ENCODE measurements around the gene CMTM8.
A peak's percentile ranks its signal among the peaks of the same experiment; 100 is the strongest.

The CMTM8 gene

DNA sequence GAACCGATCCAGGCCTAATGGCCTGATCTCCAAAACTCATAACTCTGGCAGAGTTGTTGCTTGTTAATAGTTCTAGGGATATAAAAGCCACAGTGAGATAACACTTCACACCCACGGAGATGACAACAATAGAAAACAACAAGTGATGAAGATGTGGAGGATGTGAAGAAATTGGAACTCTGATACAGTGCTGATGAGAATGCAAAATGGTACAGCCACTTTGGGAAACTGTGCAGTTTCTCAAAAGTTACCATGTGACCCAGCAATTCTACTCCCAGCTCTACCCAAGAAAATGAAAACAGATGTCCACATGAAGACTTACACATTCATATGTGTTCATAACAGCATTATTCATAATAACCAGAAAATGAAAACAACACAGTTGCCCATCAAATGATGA, 157.0 kb downstream of the CMTM8 start:
- peak; percentile 2 for DNase-seq (ENCODE audit: low spot score)
- TF ChIP-seq, protein P1, sequence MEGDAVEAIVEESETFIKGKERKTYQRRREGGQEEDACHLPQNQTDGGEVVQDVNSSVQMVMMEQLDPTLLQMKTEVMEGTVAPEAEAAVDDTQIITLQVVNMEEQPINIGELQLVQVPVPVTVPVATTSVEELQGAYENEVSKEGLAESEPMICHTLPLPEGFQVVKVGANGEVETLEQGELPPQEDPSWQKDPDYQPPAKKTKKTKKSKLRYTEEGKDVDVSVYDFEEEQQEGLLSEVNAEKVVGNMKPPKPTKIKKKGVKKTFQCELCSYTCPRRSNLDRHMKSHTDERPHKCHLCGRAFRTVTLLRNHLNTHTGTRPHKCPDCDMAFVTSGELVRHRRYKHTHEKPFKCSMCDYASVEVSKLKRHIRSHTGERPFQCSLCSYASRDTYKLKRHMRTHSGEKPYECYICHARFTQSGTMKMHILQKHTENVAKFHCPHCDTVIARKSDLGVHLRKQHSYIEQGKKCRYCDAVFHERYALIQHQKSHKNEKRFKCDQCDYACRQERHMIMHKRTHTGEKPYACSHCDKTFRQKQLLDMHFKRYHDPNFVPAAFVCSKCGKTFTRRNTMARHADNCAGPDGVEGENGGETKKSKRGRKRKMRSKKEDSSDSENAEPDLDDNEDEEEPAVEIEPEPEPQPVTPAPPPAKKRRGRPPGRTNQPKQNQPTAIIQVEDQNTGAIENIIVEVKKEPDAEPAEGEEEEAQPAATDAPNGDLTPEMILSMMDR (IDR thresholded peaks at IDR 0.05) = no peak
- no peak overlapping the region for H3K4me3 ChIP-seq
- no peak overlapping the region for H3K27ac ChIP-seq

DNA sequence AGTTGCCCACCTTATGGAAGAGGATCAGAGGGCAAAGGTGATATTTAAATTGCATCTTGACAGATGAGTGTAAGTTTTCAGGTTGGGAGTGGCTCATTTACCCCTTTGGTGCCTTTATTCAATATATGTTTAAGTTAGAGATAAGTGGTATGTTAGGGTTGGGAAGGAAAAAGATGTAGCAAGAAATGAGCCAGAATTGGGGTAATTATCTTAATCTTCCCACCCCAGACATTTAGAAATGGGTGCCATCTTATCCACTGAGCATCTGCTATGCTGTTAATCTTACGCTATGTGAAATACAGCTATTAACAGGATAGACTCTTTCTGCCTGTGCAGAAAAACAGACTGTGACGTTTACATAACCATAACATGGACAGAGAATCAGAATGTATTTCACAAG, 159.5 kb downstream of the CMTM8 start:
- H3K27ac ChIP-seq = no peak overlapping the region

DNA sequence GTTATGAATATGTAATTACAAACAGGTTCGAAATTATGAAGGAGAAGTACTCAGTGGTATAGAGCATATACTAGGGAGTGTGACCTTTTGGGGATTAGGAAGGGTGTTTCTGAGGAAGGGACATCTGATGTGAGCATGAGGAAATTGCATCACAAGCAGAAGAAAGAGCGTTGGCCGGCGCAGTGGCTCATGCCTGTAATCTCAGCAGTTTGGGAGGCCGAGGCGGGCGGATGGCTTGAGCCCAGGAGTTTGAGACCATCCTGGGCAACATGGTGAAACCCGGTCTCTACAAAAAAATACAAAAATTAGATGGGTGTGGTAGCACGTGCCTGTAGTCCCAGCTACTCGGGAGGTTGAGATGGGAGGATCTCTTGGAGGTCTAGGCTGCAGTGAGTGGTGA, 160.1 kb downstream of the CMTM8 start:
- Histone ChIP-seq H3K4me3 (no peak overlapping the region), H3K27ac (peak overlapping the region in 1 of 2 donors; percentile 34)
- DNase-seq (ENCODE audit: low spot score) = peak; percentile 63
- TF ChIP-seq, protein P1 (IDR thresholded peaks at IDR 0.05) = no peak

More for the DNA sequence above, 159.5 kb downstream of the CMTM8 start:
- no peak for DNase-seq (ENCODE audit: low spot score)
- H3K4me3 ChIP-seq = no peak overlapping the region
- TF ChIP-seq, protein P1 (IDR thresholded peaks at IDR 0.05) = no peak

DNA sequence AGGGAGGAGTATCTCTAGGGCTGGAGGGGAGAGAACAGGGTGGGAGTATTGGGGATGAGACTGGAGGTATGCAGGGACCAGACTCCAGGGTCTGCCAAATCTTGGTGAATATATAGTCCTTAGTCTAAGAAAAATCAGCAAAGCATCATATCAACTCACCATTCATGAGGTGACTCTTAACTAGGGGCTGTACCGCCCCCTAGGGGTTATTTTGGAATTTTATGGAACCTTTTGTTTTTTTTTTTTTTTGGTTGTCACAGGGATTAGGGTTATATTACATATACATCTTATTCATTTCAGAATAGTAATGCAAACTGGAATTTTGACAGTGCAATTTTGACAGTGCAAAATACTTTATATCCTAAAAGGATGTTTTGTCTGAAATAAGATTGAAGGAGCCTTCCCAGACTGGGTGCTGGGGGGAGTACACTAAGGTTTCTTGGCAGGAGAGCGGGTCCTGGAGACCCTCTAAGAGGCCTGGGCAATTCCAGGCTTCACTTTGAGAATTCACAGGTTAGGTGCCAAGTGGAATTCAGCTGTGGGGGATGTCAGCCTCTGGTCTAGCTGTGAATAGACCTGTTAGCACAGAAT, 160.6 kb downstream of the CMTM8 start:
- TF ChIP-seq, protein P1 (IDR thresholded peaks at IDR 0.05) = peak; percentile 31

DNA sequence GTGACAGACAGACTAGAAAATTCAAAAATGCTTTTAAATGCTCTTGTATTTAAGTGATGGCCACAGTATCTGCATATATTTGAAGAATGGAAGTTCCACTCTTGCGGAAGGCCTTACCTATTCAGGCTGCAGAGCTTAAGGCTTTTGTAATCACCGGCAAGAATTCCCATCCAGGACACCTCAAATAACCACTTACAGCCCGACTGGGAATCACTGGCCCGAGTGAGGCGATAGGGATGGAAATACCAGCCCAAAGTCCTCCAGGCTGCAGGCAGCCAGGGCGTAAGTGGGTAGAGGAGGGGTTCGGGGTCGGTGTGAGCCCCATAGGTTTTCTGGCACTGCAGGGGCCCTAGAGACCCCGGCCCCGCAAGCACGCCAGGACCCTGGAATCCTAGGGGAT, 162.6 kb downstream of the CMTM8 start:
- peak overlapping the region; percentile 69 for H3K4me3 ChIP-seq
- TF ChIP-seq, protein P1 (IDR thresholded peaks at IDR 0.05) = no peak
- H3K27ac ChIP-seq = peak overlapping the region; percentile 74 to 80
- no peak for DNase-seq (ENCODE audit: low spot score)

More for the DNA sequence above, 160.6 kb downstream of the CMTM8 start:
- Histone ChIP-seq H3K4me3 (no peak overlapping the region), H3K27ac (peak overlapping the region in 1 of 2 donors; percentile 34)
- DNase-seq (ENCODE audit: low spot score) = no peak

DNA sequence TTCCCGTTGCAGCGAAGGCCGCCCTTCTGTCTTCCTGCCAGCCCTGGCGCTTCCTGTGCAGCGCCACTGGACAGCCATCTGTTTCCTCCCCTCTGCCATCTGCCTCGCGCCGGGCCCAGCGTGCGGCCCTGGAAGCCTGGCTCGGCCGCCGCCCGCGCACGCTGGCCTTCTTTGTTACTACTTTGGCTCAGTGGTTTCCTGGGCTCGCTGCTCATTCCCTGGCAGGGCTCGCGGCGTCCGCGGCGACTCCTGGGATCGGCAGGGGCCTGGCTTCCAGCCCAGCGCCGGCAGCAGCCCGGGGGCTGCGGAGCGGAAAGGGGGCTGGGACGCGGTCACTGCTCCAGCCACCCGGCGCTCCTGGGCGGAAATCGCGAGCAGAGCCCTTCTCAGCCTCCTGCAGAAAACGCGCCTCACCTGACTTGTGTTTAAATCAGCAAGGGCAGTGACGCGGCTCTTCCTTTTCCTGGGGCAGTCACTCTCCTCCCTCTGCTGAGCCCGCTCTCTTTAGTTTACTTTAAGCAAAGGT, 163.1 kb downstream of the CMTM8 start:
- Histone ChIP-seq H3K4me3 (peak overlapping the region; percentile 69), H3K27ac (peak overlapping the region; percentile 74 to 80)
- TF ChIP-seq, protein P1 (IDR thresholded peaks at IDR 0.05) = no peak
- DNase-seq (ENCODE audit: low spot score) = peak; percentile 85

DNA sequence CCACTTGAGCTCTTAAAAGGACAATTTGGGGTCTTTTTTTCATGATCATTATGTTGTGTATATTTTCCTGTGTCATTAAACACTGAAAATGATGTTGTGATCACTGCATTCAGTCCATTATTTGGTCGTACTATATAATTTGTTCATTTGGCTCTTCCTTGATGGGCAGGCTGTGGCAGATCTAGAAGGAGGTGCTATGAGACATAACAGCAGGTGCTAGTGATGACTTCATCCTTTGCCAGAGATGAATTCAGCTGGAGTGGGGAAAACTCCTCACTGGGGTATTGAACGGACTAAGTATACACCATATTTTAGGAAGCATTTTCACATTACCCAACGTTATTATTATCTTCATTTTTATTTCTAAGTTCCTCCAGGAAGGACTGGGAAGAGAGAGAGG, 165.2 kb downstream of the CMTM8 start:
- TF ChIP-seq, protein P1 (IDR thresholded peaks at IDR 0.05) = no peak
- Histone ChIP-seq H3K27ac (peak overlapping the region in 1 of 2 donors; percentile 42), H3K4me3 (no peak overlapping the region)
- no peak for DNase-seq (ENCODE audit: low spot score)

Data from coronary artery (tissue), 2 donors.